GM12878 (cell line): ENCODE measurements around the gene UAP1L1. TPM values are rescaled to one million over a fixed set of nuclear protein-coding genes. Genes with fewer than 3 reads are reported as not detected.
A peak's percentile ranks its signal among the peaks of the same experiment; 100 is the strongest.

Experiments
- FOS ChIP-seq: IDR thresholded peaks from 3 replicates; pipeline ENCODE4 v1.6.1; 2011; ENCODE audit warnings: borderline replicate concordance; ENCODE audit not compliant: insufficient read length; ENCODE audit errors: extremely low read depth
- RB1 ChIP-seq: fragments of 450-650 bp; formaldehyde crosslinking; IDR thresholded peaks from 2 replicates; pipeline ENCODE4 v1.6.1; 2017; ENCODE audit warnings: mild to moderate bottlenecking, borderline replicate concordance
- ZZZ3 ChIP-seq: IDR thresholded peaks from 2 replicates; pipeline ENCODE4 v1.6.1; 2011; ENCODE audit warnings: low read depth; ENCODE audit not compliant: control insufficient read depth, insufficient read length
- polyA plus RNA-seq, 11 experiments: library from polyadenylated mRNA; depleted of rRNA in 4 of 11; unstranded in 6 of 11; stranded (reverse) in 5 of 11; fragments of >200 nt; fragmentation: Nextera tagmentation in 4 of 11; fragmentation: Illumina TruSeq in 1 of 11; extraction: Ambion mirVana in 4 of 11; extraction: Trizol in 1 of 11; gene quantifications; 1 replicate in 1 of 11; 2 replicates in 10 of 11; pipeline versions ENCODE4 v1.2.1 to v1.2.3, GENCODE V29; 2011 to 2016; ENCODE audit warnings: inconsistent platforms in 2 of 11, missing spikeins in 2 of 11, low read depth in 1 of 11
- total RNA-seq, 4 experiments: library from RNA; depleted of rRNA in 3 of 4; stranded (reverse); fragments of >200 nt in 3 of 4; fragmentation: Illumina TruSeq in 1 of 4; extraction: Trizol in 1 of 4; gene quantifications; 2 replicates each; pipeline versions ENCODE4 v1.2.1 to v1.2.3, GENCODE V29; 2013 to 2021
- TF ChIP-seq, protein P1 (sequence below): fragments of 450-650 bp; IDR thresholded peaks from 2 replicates; pipeline ENCODE4 v1.6.1; 2016; ENCODE audit warnings: mild to moderate bottlenecking, moderate library complexity, borderline replicate concordance
- TF ChIP-seq, protein P2 (sequence below): fragments of 450-650 bp; IDR thresholded peaks from 2 replicates; pipeline ENCODE4 v1.6.1; 2016; ENCODE audit warnings: mild to moderate bottlenecking
- TF ChIP-seq, protein P3 (sequence below): fragments of 150-350 bp; IDR thresholded peaks from 2 replicates; pipeline ENCODE4 v1.6.1; 2014; ENCODE audit warnings: mild to moderate bottlenecking, low read depth, low read length

The UAP1L1 gene
- total and polyA plus RNA-seq, 10 of the 15 experiments (the other 5 are each of a cell fraction or from before 2014, with no cell fraction given) = 0.29 to 15.7 (median 5.8) TPM

DNA sequence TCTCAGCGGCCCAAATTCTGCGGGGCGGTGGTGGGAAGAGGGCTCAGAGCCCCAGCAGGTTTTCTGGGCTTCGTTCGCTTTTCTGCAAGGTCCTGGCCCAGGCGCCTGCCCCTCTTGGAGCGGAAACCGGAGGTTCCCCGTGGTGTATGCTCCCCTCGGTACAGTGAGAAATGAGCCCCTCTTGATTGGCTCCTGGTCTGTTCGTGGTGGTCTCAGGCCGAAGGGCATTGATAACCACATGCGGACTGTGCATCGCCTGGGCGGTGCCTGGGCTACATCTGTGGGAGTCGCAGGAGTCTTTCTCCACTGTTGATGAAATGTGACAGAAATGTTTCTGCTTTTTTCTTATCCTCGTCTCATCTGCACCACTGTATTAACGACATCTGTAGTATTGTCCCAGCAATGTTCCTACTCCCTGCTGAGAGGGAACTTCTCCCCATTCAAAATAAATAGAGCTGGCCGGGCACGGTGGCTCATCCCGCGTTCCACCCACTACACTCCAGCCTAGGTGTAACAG lies 10.2 kb downstream of the UAP1L1 start (continued):
- TF ChIP-seq, protein P1, sequence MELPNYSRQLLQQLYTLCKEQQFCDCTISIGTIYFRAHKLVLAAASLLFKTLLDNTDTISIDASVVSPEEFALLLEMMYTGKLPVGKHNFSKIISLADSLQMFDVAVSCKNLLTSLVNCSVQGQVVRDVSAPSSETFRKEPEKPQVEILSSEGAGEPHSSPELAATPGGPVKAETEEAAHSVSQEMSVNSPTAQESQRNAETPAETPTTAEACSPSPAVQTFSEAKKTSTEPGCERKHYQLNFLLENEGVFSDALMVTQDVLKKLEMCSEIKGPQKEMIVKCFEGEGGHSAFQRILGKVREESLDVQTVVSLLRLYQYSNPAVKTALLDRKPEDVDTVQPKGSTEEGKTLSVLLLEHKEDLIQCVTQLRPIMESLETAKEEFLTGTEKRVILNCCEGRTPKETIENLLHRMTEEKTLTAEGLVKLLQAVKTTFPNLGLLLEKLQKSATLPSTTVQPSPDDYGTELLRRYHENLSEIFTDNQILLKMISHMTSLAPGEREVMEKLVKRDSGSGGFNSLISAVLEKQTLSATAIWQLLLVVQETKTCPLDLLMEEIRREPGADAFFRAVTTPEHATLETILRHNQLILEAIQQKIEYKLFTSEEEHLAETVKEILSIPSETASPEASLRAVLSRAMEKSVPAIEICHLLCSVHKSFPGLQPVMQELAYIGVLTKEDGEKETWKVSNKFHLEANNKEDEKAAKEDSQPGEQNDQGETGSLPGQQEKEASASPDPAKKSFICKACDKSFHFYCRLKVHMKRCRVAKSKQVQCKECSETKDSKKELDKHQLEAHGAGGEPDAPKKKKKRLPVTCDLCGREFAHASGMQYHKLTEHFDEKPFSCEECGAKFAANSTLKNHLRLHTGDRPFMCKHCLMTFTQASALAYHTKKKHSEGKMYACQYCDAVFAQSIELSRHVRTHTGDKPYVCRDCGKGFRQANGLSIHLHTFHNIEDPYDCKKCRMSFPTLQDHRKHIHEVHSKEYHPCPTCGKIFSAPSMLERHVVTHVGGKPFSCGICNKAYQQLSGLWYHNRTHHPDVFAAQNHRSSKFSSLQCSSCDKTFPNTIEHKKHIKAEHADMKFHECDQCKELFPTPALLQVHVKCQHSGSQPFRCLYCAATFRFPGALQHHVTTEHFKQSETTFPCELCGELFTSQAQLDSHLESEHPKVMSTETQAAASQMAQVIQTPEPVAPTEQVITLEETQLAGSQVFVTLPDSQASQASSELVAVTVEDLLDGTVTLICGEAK = peak; percentile 74
- TF ChIP-seq, protein P2, sequence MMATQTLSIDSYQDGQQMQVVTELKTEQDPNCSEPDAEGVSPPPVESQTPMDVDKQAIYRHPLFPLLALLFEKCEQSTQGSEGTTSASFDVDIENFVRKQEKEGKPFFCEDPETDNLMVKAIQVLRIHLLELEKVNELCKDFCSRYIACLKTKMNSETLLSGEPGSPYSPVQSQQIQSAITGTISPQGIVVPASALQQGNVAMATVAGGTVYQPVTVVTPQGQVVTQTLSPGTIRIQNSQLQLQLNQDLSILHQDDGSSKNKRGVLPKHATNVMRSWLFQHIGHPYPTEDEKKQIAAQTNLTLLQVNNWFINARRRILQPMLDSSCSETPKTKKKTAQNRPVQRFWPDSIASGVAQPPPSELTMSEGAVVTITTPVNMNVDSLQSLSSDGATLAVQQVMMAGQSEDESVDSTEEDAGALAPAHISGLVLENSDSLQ = no peak
- TF ChIP-seq ZZZ3 (no peak), FOS (no peak), RB1 (no peak)
- TF ChIP-seq, protein P3, sequence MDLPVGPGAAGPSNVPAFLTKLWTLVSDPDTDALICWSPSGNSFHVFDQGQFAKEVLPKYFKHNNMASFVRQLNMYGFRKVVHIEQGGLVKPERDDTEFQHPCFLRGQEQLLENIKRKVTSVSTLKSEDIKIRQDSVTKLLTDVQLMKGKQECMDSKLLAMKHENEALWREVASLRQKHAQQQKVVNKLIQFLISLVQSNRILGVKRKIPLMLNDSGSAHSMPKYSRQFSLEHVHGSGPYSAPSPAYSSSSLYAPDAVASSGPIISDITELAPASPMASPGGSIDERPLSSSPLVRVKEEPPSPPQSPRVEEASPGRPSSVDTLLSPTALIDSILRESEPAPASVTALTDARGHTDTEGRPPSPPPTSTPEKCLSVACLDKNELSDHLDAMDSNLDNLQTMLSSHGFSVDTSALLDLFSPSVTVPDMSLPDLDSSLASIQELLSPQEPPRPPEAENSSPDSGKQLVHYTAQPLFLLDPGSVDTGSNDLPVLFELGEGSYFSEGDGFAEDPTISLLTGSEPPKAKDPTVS = no peak
